Measurements from ENCODE around the gene RIC8B.

DNA sequence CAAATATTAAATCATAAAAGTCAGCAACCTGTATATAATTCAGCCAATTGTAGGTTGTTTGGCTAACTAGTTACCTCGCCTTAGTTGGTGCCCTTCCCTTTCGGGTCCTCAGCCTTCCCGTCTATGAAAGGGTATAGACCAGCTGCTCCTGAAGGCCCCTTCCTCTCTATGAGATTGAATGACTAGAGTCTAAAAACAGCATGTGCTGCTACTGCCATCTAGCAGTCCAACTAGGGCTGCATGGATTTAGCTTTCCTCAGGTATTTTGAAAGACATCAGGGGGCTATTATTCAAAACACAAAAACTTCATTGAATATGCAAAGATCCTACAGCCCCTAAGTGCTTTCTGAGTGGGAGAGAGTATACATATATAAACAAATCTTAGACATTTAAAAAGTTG is 144.3 kb downstream of the RIC8B start:
- TF ChIP-seq, protein P1, sequence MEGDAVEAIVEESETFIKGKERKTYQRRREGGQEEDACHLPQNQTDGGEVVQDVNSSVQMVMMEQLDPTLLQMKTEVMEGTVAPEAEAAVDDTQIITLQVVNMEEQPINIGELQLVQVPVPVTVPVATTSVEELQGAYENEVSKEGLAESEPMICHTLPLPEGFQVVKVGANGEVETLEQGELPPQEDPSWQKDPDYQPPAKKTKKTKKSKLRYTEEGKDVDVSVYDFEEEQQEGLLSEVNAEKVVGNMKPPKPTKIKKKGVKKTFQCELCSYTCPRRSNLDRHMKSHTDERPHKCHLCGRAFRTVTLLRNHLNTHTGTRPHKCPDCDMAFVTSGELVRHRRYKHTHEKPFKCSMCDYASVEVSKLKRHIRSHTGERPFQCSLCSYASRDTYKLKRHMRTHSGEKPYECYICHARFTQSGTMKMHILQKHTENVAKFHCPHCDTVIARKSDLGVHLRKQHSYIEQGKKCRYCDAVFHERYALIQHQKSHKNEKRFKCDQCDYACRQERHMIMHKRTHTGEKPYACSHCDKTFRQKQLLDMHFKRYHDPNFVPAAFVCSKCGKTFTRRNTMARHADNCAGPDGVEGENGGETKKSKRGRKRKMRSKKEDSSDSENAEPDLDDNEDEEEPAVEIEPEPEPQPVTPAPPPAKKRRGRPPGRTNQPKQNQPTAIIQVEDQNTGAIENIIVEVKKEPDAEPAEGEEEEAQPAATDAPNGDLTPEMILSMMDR (IDR thresholded peaks at IDR 0.05): peak in 3 of 5 experiments; percentile 14 to 23 (median 21)
- no peak for TF ChIP-seq POLR2A (IDR thresholded peaks at IDR 0.05)
- no peak for TF ChIP-seq POLR2AphosphoS5 (IDR thresholded peaks at IDR 0.05)

Data from transverse colon (tissue), 4 donors.